ENCODE measurements around the gene ATIC. TPM values are rescaled to one million over a fixed set of nuclear protein-coding genes. Genes with fewer than 3 reads are reported as not detected.

Gene ATIC
- polyA plus RNA-seq, 2 of the 4 experiments (the other 2 are of a cell fraction) = 298 to 328 TPM

GRCh38 chr2:215320102-215320501 lies 8.2 kb downstream of the ATIC start:
- TF ChIP-seq EHF (CRISPR knock-in tag; IDR thresholded peaks at IDR 0.05) (no peak), HOXB5 (CRISPR knock-in tag; IDR thresholded peaks at IDR 0.05) (no peak), FOSB (CRISPR knock-in tag; IDR thresholded peaks at IDR 0.05) (no peak), NR3C1 (IDR thresholded peaks at IDR 0.05) (no peak), HEYL (CRISPR knock-in tag; IDR thresholded peaks at IDR 0.05) (no peak), MAZ (IDR thresholded peaks at IDR 0.05; ENCODE audit: borderline replicate concordance, low read depth, low read length) (no peak), ELK1 (IDR thresholded peaks at IDR 0.05; ENCODE audit: low read depth, low read length) (no peak), MAFK (IDR thresholded peaks at IDR 0.05; ENCODE audit: partially characterized antibody) (no peak), HMGXB4 (CRISPR knock-in tag; IDR thresholded peaks at IDR 0.05; ENCODE audit: borderline replicate concordance) (no peak), BCL3 (IDR thresholded peaks at IDR 0.05) (no peak), CTCF (IDR thresholded peaks at IDR 0.05) (no peak), FOSL2 (IDR thresholded peaks at IDR 0.05) (no peak), FOSL2 (CRISPR knock-in tag; IDR thresholded peaks at IDR 0.05) (no peak), RFX5 (IDR thresholded peaks at IDR 0.05) (no peak), PBX3 (IDR thresholded peaks at IDR 0.05) (no peak), EP300 (IDR thresholded peaks at IDR 0.05) (no peak), ESRRA (IDR thresholded peaks at IDR 0.05; ENCODE audit: borderline replicate concordance, low read length) (no peak), CBX8 (IDR thresholded peaks at IDR 0.05) (no peak), RAD21 (conservative IDR thresholded peaks at IDR 0.05 in 1 of 2, IDR thresholded peaks at IDR 0.05 in 1 of 2) (no peak), RNF2 (IDR thresholded peaks at IDR 0.05; ENCODE audit: borderline replicate concordance, low read depth) (no peak), RCOR1 (IDR thresholded peaks at IDR 0.05; ENCODE audit: low read depth, low read length) (no peak)
- H3K4me3 ChIP-seq = no peak overlapping the region
- POLR2A ChIA-PET = no interaction called here
- H3K9me3 ChIP-seq = no peaks in the 10 kb centered on the region
- FAIRE-seq (no peak), ATAC-seq (no peak), DNase-seq (ENCODE audit: low read depth in 1 of 2, low spot score in 1 of 2) (no peak)
- no peak overlapping the region for H3K27ac ChIP-seq
- 82% methylated on average over 3 of the region's 3 CpGs for WGBS (ENCODE audit: missing lambda C conversion rate)
- H3K4me2 ChIP-seq = no peak overlapping the region
- no peaks in the 10 kb centered on the region; the same call in 2 of the 3 replicates for H3K4me1 ChIP-seq
- CTCF ChIA-PET = interaction anchor here (1.4 kb wide), 1 partner anchor 8 kb away, joined by 5 read pairs; the partner anchor contains the start of gene ATIC

All from A549 (cell line).